ENCODE data around the gene LY6G5B.
A peak's percentile ranks its signal among the peaks of the same experiment; 100 is the strongest.
"Not testable (repeated sequence)": the region's sequence is repeated elsewhere in the genome, so short reads cannot be mapped to it uniquely, and the experiment has no call there.

The LY6G5B gene

GRCh38 chr6:31692353-31692752 is 22.6 kb downstream of the LY6G5B start:
- DNase-seq: no peak

GRCh38 chr6:31692886-31693285 is 23.1 kb downstream of the LY6G5B start:
- DNase-seq: no peak

GRCh38 chr6:31693535-31693934 is 23.8 kb downstream of the LY6G5B start:
- no peak for DNase-seq

- no peak for DNase-seq
These were observed 27.8 kb downstream of the LY6G5B start for GRCh38 chr6:31697555-31697954.

GRCh38 chr6:31700740-31701401 is 31.1 kb downstream of the LY6G5B start:
- DNase-seq: no peak

- peak; percentile 65 for DNase-seq
These were observed 32.1 kb downstream of the LY6G5B start for GRCh38 chr6:31701666-31702404.

- no peak for DNase-seq
These were observed 32.6 kb downstream of the LY6G5B start for GRCh38 chr6:31702405-31702818.

GRCh38 chr6:31702819-31703716 is 33.3 kb downstream of the LY6G5B start, which contains the start of gene ABHD16A:
ABHD16A (minus strand) TSS chr6:31703324; CDS start chr6:31703281, 43 bp downstream.
- DNase-seq: peak; percentile 94

- no peak for DNase-seq
These were observed 36.2 kb downstream of the LY6G5B start for GRCh38 chr6:31705931-31706330.

- no peak for DNase-seq
These were observed 36.8 kb downstream of the LY6G5B start, which contains the start of gene LY6G6F for GRCh38 chr6:31706599-31706998. LY6G6F (plus strand) TSS chr6:31706866; CDS start chr6:31706907, 41 bp downstream.

- no peak for DNase-seq
These were observed 37.9 kb downstream of the LY6G5B start for GRCh38 chr6:31707701-31708100.

- no peak for DNase-seq
These were observed 38.4 kb downstream of the LY6G5B start for GRCh38 chr6:31708224-31708623.

GRCh38 chr6:31709157-31709556 is 39.4 kb downstream of the LY6G5B start:
- DNase-seq: not testable (repeated sequence)

GRCh38 chr6:31710523-31711219 is 40.9 kb downstream of the LY6G5B start:
- no peak for DNase-seq

- no peak for DNase-seq
These were observed 41.5 kb downstream of the LY6G5B start for GRCh38 chr6:31711233-31711632.

GRCh38 chr6:31712296-31712695 is 42.5 kb downstream of the LY6G5B start:
- DNase-seq: no peak

- no peak for DNase-seq
These were observed 43.7 kb downstream of the LY6G5B start for GRCh38 chr6:31713465-31713864.

- no peak for DNase-seq
These were observed 44.4 kb downstream of the LY6G5B start for GRCh38 chr6:31713991-31714684.

GRCh38 chr6:31715022-31715958 is 45.5 kb downstream of the LY6G5B start, which contains the start of gene LY6G6D:
LY6G6D (plus strand) TSS chr6:31715348; CDS start chr6:31715356, 8 bp downstream.
- DNase-seq: no peak

GRCh38 chr6:31717499-31718222 is 47.9 kb downstream of the LY6G5B start:
- peak; percentile 30 for DNase-seq

Data from DMS79 (cell line).